Measurements from ENCODE around the gene MRPS27. TPM values are rescaled to one million over a fixed set of nuclear protein-coding genes. Genes with fewer than 3 reads are reported as not detected.

MRPS27 gene
- total and polyA plus RNA-seq, 8 donors = 9.4 to 28.0 (median 20.6) TPM

GRCh38 chr5:72222521-72222920, 97.5 kb downstream of the MRPS27 start:
- FAIRE-seq = no peak
- 94% methylated on average over 1 of the region's 1 CpG for WGBS, 2 donors

GRCh38 chr5:72221541-72221940, 98.5 kb downstream of the MRPS27 start:
- Histone ChIP-seq H3K4me3 (no peak overlapping the region), H3K9me3 (no peaks in the 10 kb centered on the region), H3K36me3 (peaks cover 0 to 49% (median 12%) of the 10 kb centered on the region in 3 donors), H3K27ac (no peak overlapping the region), H3K4me1 (no peaks in the 10 kb centered on the region), H3K27me3 (no peaks in the 10 kb centered on the region)
- no peak for TF ChIP-seq CTCF (IDR thresholded peaks at IDR 0.05)
- ATAC-seq (no peak), FAIRE-seq (no peak), DNase-seq (no peak)
- intact Hi-C loops (cut with DNase I) = no loop called here
- 83 to 89% methylated on average over 4 of the region's 4 CpGs for WGBS, 2 donors

More at GRCh38 chr5:72222521-72222920, 97.5 kb downstream of the MRPS27 start:
- H3K4me1 ChIP-seq = no peaks in the 10 kb centered on the region
- peaks cover 0 to 52% (median 12%) of the 10 kb centered on the region in 3 donors for H3K36me3 ChIP-seq
- no peak overlapping the region for H3K4me3 ChIP-seq
- no peaks in the 10 kb centered on the region for H3K27me3 ChIP-seq
- ATAC-seq (no peak), DNase-seq (no peak)
- TF ChIP-seq CTCF (IDR thresholded peaks at IDR 0.05) = no peak
- H3K9me3 ChIP-seq = no peaks in the 10 kb centered on the region
- intact Hi-C loops (cut with DNase I) = no loop called here
- no peak overlapping the region for H3K27ac ChIP-seq

GRCh38 chr5:72221099-72221498, 98.9 kb downstream of the MRPS27 start:
- DNase-seq = no peak
- intact Hi-C loops (cut with DNase I) = no loop called here
- FAIRE-seq = no peak
- Histone ChIP-seq H3K4me1 (no peaks in the 10 kb centered on the region), H3K27me3 (no peaks in the 10 kb centered on the region), H3K9me3 (no peaks in the 10 kb centered on the region), H3K4me3 (no peak overlapping the region), H3K27ac (no peak overlapping the region), H3K36me3 (peaks cover 0 to 45% (median 12%) of the 10 kb centered on the region in 3 donors)
- 94 to 100% methylated on average over 1 of the region's 1 CpG for WGBS, 2 donors
- ATAC-seq = no peak
- no peak for TF ChIP-seq CTCF (IDR thresholded peaks at IDR 0.05)

- ATAC-seq = no peak
Measured at GRCh38 chr5:72216756-72217155, 103.3 kb downstream of the MRPS27 start.

More at GRCh38 chr5:72216756-72217155, 103.3 kb downstream of the MRPS27 start:
- TF ChIP-seq CTCF (IDR thresholded peaks at IDR 0.05) = no peak
- FAIRE-seq (no peak), DNase-seq (no peak)
- no peaks in the 10 kb centered on the region for H3K4me1 ChIP-seq
- intact Hi-C loops (cut with DNase I) = no loop called here
- H3K27me3 ChIP-seq = no peaks in the 10 kb centered on the region
- no peaks in the 10 kb centered on the region for H3K9me3 ChIP-seq
- peaks cover 0 to 25% (median 7%) of the 10 kb centered on the region in 3 donors for H3K36me3 ChIP-seq
- no peak overlapping the region for H3K27ac ChIP-seq
- WGBS, 2 donors = 91 to 94% methylated on average over 3 of the region's 3 CpGs
- H3K4me3 ChIP-seq = no peak overlapping the region
